Eye (tissue), 1 donor: ENCODE measurements around the gene ZNF674.
"Not testable (repeated sequence)": the region's sequence is repeated elsewhere in the genome, so short reads cannot be mapped to it uniquely, and the experiment has no call there.

Experiments
- DNase-seq: peaks from one replicate; pipeline ENCODE4 v3.0.0-alpha.2; 2015

Gene ZNF674

GRCh38 chrX:46461660-46462191, 83.5 kb downstream of the ZNF674 start:
- DNase-seq, result no peak

GRCh38 chrX:46460801-46461659, 84.2 kb downstream of the ZNF674 start:
- not testable (repeated sequence) for DNase-seq

DNA sequence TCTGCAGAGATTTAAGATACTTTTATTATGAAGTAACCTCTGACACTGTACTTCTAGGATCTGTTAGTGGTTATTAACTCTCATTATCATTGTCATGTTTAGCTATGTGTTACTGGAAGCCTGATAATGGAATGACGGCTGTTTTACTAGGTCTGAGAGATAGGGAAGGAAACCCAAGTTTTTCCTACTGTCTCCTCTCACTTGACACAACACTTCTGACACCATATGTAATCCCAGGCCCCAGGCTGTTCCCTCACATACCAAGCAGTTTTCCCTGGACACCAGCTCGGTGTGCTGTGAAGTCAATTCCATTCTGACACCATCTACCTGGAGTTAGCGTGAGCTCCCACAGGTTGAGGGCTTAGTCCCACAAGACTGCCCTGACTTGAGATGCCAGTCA, 85.6 kb downstream of the ZNF674 start:
- DNase-seq, result no peak

GRCh38 chrX:46456125-46456922, 88.9 kb downstream of the ZNF674 start:
- no peak for DNase-seq
